Measurements from ENCODE around the gene SPATA24.

GRCh38 chr5:139376364-139376763 is 27.5 kb downstream of the SPATA24 start:
- TF ChIP-seq ZNF8 (CRISPR knock-in tag; IDR thresholded peaks at IDR 0.05) (no peak), PATZ1 (CRISPR knock-in tag; IDR thresholded peaks at IDR 0.05; ENCODE audit: borderline replicate concordance) (no peak)

Measured in SK-N-SH treated with all-trans-retinoic acid at 6 μM for 48 hours (cell line).